Measurements from ENCODE around the gene FCMR. TPM values are rescaled to one million over a fixed set of nuclear protein-coding genes. Genes with fewer than 3 reads are reported as not detected.

FCMR gene
- total and polyA plus RNA-seq, 9 of the 15 experiments (the other 6 are each of a cell fraction or from before 2014, with no cell fraction given): 0.11 to 0.82 (median 0.20) TPM; not detected in 5

- TF ChIP-seq RBM25 (IDR thresholded peaks at IDR 0.05; ENCODE audit: low read depth, low read length, severe bottlenecking) (peak; percentile 25), THAP12 (CRISPR knock-in tag; IDR thresholded peaks at IDR 0.05) (no peak), MTA3 (IDR thresholded peaks at IDR 0.05; ENCODE audit: borderline replicate concordance) (0 out of 2 replicates have a peak, but pooled peaks have one; percentile 31), SMARCC2 (IDR thresholded peaks at IDR 0.05; ENCODE audit: low read depth) (no peak), RAD21 (CRISPR knock-in tag; conservative IDR thresholded peaks at IDR 0.05 in 1 of 2, IDR thresholded peaks at IDR 0.05 in 1 of 2) (peak; percentile 34 to 49; a peak in 2 of 4 replicates), SMARCA5 (IDR thresholded peaks at IDR 0.05) (peak; percentile 51; the same call in 1 of the 2 replicates), GATAD2A (IDR thresholded peaks at IDR 0.05) (no peak), CREB5 (CRISPR knock-in tag; IDR thresholded peaks at IDR 0.05) (no peak), ZNF77 (CRISPR knock-in tag; IDR thresholded peaks at IDR 0.05) (no peak), SPI1 (IDR thresholded peaks at IDR 0.05; ENCODE audit: borderline replicate concordance, low read depth, low read length) (no peak), MBD2 (IDR thresholded peaks at IDR 0.05; ENCODE audit: borderline replicate concordance, low read depth) (no peak), DEAF1 (CRISPR knock-in tag; IDR thresholded peaks at IDR 0.05) (0 out of 2 replicates have a peak, but pooled peaks have one; percentile 32), ZNF121 (CRISPR knock-in tag; conservative IDR thresholded peaks at IDR 0.05) (peak; percentile 93), BCOR (IDR thresholded peaks at IDR 0.05) (0 out of 2 replicates have a peak, but pooled peaks have one; percentile 33), MCM5 (IDR thresholded peaks at IDR 0.05; ENCODE audit: low read depth) (no peak)
These were observed 64.9 kb downstream of the FCMR start (continued) for GRCh38 chr1:206856674-206857464.

Data from K562 (cell line).